ENCODE data around the gene SLC25A46.
"Not testable (repeated sequence)": the region's sequence is repeated elsewhere in the genome, so short reads cannot be mapped to it uniquely, and the experiment has no call there.

The SLC25A46 gene

DNA sequence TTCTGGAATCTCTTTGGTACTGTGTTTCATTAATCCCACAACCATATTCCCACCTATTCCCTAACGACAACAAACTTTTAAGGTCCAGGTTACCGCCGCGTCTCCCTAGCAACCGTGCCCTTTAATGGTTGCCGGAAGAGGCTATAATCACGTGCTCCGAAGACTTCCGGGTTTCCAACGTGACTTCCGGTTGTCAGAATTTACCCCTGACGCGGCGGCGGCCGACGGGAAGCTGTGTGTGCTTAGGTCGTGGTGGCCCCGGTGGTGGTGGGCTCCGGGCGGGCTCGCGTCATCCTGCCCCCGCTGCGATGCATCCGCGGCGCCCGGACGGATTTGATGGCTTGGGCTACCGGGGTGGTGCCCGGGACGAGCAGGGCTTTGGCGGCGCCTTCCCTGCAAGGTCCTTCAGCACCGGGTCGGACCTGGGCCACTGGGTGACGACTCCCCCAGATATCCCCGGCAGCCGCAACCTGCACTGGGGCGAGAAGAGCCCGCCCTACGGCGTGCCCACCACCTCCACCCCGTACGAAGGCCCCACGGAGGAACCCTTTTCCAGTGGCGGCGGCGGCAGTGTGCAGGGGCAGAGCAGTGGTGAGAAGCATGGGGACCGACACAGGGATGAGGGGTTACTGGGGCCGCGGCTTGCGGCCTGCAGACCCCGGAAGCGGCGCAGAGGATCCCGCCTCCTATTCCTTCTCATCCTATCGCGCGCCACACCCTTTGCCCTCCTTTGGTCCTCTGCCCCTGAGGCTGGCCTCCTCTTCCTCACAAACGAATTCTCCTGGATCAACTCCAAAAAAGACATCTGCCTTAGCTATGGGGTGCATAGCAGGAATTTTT, at the start of gene SLC25A46:
Gene SLC25A46 (plus strand): TSS at position 196 of the 840 bp plus-strand sequence. CDS start 113 bp downstream, at position 309.
- Histone ChIP-seq H2AFZ (ENCODE audit: low read depth, low read length, severe bottlenecking) (peak within 1 kb of the TSS; percentile 99), H3K4me3 (ENCODE audit: insufficient read depth, low read length, poor library complexity, severe bottlenecking) (peak within 1 kb of the TSS; percentile 100), H3K9ac (ENCODE audit: low read length) (peak within 1 kb of the TSS; percentile 95), H3K36me3 (ENCODE audit: low read length) (peaks cover 8% of the 10 kb centered on the region; the same call in 1 of the 2 replicates), H3K9me2 (replicated peaks; ENCODE audit: insufficient read depth, low read length) (no peaks in the 10 kb centered on the region), H3F3A (ENCODE audit: insufficient read depth) (no peaks in the 10 kb centered on the region; the same call in 1 of the 2 replicates), H3K9me3 (ENCODE audit: insufficient read depth, low read length) (no peaks in the 10 kb centered on the region), H3K79me2 (ENCODE audit: insufficient read depth, low read length) (peaks cover 38% of the 10 kb centered on the region), H4K20me1 (ENCODE audit: low read depth, low read length) (peaks cover 10% of the 10 kb centered on the region; the same call in 1 of the 2 replicates), H3K27me3 (ENCODE audit: low read length) (0 out of 2 replicates have a peak, but pooled peaks cover 2% of the 10 kb centered on the region), H3K4me2 (ENCODE audit: low read depth, low read length, poor library complexity, severe bottlenecking) (peak within 1 kb of the TSS; percentile 99), H3K27ac (ENCODE audit: low read depth, low read length) (peak within 1 kb of the TSS; percentile 60)
- TF ChIP-seq EZH2phosphoT487 (conservative IDR thresholded peaks at IDR 0.05; ENCODE audit: low read length), result no peak
- TF ChIP-seq, protein P1, sequence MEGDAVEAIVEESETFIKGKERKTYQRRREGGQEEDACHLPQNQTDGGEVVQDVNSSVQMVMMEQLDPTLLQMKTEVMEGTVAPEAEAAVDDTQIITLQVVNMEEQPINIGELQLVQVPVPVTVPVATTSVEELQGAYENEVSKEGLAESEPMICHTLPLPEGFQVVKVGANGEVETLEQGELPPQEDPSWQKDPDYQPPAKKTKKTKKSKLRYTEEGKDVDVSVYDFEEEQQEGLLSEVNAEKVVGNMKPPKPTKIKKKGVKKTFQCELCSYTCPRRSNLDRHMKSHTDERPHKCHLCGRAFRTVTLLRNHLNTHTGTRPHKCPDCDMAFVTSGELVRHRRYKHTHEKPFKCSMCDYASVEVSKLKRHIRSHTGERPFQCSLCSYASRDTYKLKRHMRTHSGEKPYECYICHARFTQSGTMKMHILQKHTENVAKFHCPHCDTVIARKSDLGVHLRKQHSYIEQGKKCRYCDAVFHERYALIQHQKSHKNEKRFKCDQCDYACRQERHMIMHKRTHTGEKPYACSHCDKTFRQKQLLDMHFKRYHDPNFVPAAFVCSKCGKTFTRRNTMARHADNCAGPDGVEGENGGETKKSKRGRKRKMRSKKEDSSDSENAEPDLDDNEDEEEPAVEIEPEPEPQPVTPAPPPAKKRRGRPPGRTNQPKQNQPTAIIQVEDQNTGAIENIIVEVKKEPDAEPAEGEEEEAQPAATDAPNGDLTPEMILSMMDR (IDR thresholded peaks at IDR 0.05; ENCODE audit: insufficient read depth, low read length, poor library complexity, severe bottlenecking), result no peak

DNA sequence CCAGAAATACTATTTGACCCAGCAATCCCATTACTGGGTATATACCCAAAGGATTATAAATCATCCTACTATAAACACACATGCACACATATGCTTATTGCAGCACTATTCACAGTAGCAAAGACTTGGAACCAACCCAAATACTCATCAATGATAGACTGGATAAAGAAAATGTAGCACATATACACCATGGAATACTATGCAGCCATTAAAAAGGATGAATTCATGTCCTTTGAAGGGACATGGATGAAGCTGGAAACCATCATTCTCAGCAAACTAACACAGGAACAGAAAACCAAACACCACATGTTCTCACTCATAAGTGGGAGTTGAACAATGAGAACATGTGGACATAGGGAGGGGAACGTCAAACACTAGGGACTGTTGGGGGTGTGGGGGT, 48.2 kb upstream of the SLC25A46 start:
- H3K79me2 ChIP-seq (ENCODE audit: insufficient read depth, low read length); H3K4me2 ChIP-seq (ENCODE audit: low read depth, low read length, poor library complexity, severe bottlenecking); H3K36me3 ChIP-seq (ENCODE audit: low read length); H3F3A ChIP-seq (ENCODE audit: insufficient read depth); H2AFZ ChIP-seq (ENCODE audit: low read depth, low read length, severe bottlenecking); H3K27me3 ChIP-seq (ENCODE audit: low read length); H3K4me3 ChIP-seq (ENCODE audit: insufficient read depth, low read length, poor library complexity, severe bottlenecking); H3K9me2 ChIP-seq (replicated peaks; ENCODE audit: insufficient read depth, low read length); H3K9me3 ChIP-seq (ENCODE audit: insufficient read depth, low read length); H3K27ac ChIP-seq (ENCODE audit: low read depth, low read length); H4K20me1 ChIP-seq (ENCODE audit: low read depth, low read length); H3K9ac ChIP-seq (ENCODE audit: low read length): not testable (repeated sequence)

DNA sequence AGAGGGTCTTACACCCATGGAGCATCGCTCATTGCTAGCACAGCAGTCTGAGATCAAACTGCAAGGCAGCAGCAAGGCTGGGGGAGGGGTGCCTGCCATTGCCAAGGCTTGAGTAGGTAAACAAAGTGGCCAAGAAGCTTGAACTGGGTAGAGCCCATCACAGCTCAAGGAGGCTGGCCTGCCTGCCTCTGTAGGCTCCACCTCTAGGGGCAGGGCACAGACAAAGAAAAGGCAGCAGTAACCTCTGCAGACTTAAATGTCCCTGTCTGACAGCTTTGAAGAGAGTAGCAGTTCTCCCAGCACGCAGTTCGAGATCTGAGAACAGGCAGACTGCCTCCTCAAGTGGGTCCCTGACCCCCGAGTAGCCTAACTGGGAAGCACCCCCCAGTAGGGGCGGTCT, 46.1 kb upstream of the SLC25A46 start:
- not testable (repeated sequence) for H3K9me3 ChIP-seq (ENCODE audit: insufficient read depth, low read length); H3K27me3 ChIP-seq (ENCODE audit: low read length); H3K4me3 ChIP-seq (ENCODE audit: insufficient read depth, low read length, poor library complexity, severe bottlenecking); H3F3A ChIP-seq (ENCODE audit: insufficient read depth); H3K9ac ChIP-seq (ENCODE audit: low read length); H3K27ac ChIP-seq (ENCODE audit: low read depth, low read length); H3K79me2 ChIP-seq (ENCODE audit: insufficient read depth, low read length); H3K4me2 ChIP-seq (ENCODE audit: low read depth, low read length, poor library complexity, severe bottlenecking); H3K9me2 ChIP-seq (replicated peaks; ENCODE audit: insufficient read depth, low read length); H4K20me1 ChIP-seq (ENCODE audit: low read depth, low read length); H3K36me3 ChIP-seq (ENCODE audit: low read length); H2AFZ ChIP-seq (ENCODE audit: low read depth, low read length, severe bottlenecking)

DNA sequence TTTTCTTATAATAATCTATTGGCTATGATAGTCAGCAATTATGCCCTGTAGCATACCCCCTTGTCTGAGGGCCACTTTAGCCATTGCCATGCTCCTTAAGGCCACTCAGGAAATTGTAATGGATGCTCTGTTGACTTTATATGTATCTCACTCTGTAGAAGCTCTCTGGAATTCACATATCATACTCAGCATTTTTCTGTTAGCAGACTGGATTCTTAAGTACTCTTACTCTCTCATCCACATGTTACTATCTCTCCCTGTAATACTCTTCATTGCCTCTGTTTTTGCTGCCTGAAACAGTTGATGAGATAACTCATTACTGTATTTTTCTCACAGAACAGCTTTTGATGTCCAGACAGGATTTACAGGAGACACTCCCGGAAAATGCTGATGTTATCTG, 36.5 kb upstream of the SLC25A46 start:
- no peaks in the 10 kb centered on the region for H3K79me2 ChIP-seq (ENCODE audit: insufficient read depth, low read length)

More for the DNA sequence above, 36.5 kb upstream of the SLC25A46 start:
- no peak overlapping the region for H3K9ac ChIP-seq (ENCODE audit: low read length)
- H3K4me2 ChIP-seq (ENCODE audit: low read depth, low read length, poor library complexity, severe bottlenecking), result no peak overlapping the region
- H4K20me1 ChIP-seq (ENCODE audit: low read depth, low read length), result no peaks in the 10 kb centered on the region
- no peaks in the 10 kb centered on the region for H3K9me3 ChIP-seq (ENCODE audit: insufficient read depth, low read length)
- no peak overlapping the region for H2AFZ ChIP-seq (ENCODE audit: low read depth, low read length, severe bottlenecking)
- no peak for TF ChIP-seq EZH2phosphoT487 (conservative IDR thresholded peaks at IDR 0.05; ENCODE audit: low read length)
- TF ChIP-seq, protein P1 (IDR thresholded peaks at IDR 0.05; ENCODE audit: insufficient read depth, low read length, poor library complexity, severe bottlenecking), result no peak
- H3F3A ChIP-seq (ENCODE audit: insufficient read depth), result no peaks in the 10 kb centered on the region
- H3K36me3 ChIP-seq (ENCODE audit: low read length), result no peaks in the 10 kb centered on the region
- no peaks in the 10 kb centered on the region for H3K27me3 ChIP-seq (ENCODE audit: low read length)
- H3K27ac ChIP-seq (ENCODE audit: low read depth, low read length), result no peak overlapping the region
- H3K9me2 ChIP-seq (replicated peaks; ENCODE audit: insufficient read depth, low read length), result no peaks in the 10 kb centered on the region; the same call in 1 of the 2 replicates
- H3K4me3 ChIP-seq (ENCODE audit: insufficient read depth, low read length, poor library complexity, severe bottlenecking), result no peak overlapping the region
